ENCODE data around the gene SIDT1.

SIDT1 gene

DNA sequence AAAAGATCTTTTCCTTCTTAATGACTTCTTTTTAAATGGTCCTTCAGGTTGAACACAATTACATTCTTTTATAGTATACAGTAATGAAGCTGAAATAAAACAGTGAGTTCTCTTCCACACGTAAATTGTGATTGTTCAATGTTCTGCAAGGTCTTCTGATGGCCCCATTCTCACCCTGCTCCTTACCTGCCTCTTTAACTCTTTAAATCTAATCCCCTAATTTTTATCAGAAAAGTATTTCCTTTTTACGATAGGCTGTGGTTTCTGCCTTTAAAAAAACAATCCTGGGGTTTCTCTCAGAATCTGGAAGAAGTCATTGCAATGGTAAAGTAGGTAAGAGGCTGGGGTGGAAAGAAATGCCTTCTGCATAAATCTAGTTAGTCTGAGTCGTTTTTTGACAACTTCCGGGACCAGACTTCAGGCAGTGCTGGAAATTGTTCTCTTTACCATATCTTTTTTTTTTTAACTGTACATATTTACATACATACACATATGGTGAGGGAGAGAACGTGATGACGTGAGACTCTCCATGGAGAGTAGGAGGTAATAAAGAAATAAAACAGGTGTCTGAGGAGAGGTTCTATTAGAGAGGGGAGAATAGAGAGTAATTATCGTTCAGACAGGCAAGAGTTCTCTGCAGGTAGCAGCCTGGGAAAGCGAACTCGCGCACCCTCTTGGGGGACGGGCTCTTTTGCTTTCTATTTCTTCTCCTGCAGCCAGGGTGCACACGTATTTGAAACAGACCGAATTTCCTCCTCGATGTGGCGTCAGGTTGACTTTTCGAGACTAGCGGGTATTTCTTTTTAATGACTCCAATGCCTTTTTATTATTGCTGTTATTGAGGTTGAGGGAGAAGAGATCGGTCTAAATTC is at the start of gene SIDT1:
TSS of gene SIDT1 (plus strand) at position 730 of the 872 bp plus-strand sequence. CDS start 467 bp downstream, outside the sequence.
- DNase-seq (ENCODE audit: low read depth), result peak; percentile 50

DNA sequence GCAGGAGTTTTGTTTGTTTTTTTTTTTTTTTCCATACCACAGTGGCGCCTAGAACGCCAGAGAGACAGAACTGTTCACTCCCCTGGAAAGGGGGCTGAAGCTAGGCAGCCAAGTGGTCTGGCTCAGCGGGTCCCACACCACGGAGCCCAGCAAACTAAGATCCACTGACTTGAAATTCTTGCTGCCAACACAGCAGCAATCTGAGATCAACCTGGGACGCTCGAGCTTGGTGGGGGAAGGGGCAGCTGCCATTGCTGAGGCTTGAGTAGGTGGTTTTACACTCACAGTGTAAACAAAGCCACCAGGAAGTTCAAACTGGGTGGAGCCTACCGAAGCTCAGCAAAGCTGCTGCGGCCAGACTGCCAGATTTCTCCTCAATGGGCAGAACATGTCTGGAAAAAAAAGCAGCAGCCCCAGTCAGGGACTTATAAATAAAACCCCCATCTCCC is 47.2 kb upstream of the SIDT1 start:
- DNase-seq (ENCODE audit: low read depth), result no peak

DNA sequence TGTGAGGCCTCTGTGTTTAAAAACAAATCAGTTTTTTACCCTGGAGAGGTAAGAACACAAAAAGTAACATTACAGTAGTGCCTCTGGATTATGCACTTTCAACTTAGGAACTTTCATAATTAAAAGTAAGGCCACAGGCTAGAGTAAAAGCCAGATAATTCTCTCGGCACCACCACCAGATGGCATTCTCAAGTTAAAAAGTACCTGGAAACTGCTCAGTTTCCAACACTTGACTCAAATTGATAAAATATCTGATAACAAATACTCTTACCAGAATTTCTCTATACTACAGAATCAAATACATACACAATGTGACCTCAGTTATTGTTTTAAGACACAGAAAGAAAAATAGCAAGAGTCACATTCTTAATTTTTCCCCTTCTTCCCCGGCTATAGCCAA is 37.3 kb upstream of the SIDT1 start:
- no peak for DNase-seq (ENCODE audit: low read depth)

DNA sequence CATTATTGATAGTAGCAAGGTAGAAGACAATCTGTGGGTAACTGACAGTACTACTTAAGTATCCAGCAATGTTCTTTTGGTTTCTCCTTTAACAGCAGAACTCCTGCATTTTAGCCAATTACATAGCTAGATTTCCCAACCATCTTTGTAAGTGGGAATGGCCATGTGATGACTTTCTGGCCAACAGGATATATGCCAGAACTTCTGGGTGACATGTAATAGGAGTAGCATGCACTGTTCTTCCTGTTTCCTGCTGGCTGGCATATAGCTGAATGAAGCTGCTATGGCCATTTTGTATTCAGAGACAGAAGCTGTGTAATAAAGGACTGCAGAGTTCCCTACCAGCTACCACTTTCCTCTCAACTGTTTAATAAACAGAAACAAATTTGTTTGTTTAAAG is 35.4 kb upstream of the SIDT1 start:
- DNase-seq (ENCODE audit: low read depth), result no peak

DNA sequence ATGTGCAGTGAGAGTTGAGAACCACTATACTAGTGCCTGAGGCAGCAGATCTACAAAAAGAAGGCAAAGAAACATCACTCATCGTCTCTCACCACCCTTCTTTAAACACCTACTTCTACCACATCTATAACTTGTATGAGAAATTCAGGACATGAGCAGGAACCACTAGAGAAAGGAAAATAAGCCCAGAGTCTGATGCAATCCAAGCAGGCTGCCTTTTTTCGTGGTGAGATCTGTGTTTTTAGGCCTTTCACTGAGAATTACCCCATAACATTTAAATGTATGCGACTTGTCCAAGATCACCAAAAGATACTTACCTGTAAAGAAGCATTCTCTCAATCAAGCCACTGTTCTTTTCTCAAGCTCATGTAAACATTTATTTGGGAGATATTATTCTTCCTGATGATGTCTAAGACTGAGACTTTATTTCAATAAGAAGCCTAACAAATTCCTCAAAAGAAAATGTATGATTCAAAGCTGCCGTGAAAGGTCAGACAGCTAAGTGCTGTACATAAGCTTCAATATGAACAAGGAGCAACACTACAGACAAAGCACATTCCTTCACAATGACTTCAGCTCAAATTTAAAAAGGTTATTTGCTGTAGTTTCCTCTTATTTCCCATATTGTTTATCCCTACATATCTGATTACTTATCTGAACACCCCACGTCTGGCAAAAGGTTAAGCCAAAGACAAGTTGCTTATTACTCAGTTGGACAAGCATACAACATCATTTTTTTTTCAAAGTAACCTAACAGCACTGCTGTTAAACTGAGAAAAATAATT is 33.9 kb upstream of the SIDT1 start:
- DNase-seq (ENCODE audit: low read depth), result no peak

DNA sequence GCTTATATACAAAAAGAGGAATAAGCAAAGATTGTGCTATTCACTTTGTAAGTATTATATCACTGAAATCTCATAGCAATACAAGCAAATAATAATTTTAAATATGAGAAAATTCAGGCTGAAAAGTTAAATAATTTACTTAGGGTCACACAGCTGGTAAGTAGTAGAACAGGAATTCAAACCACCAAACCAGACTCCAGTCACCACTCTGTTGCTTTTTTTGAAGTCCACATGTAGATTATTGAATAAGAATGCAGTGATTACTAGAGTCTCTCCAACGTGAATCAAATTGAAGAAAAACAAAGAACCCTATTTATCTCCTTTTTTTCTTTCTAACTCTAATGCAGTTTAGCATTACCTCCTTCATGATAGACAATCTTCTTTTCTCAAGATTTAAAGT is 33.3 kb upstream of the SIDT1 start:
- DNase-seq (ENCODE audit: low read depth), result no peak

DNA sequence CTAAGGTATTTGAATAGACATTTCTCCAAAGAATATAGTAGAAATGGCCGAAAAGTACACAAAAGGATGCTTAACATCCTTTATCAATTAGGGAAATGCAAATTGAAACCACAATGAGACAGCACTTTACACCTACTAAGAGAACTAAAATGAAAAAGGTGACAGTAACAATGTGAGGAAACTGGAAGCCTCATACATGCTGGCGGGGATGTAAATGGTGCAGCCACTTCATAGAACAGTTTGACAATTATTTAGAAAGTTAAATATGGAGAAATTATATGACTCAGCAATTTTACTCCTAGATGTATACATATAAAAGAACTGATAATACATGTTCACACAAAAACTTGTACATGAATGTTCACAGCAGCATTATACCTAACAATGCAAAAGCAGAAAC is 30.8 kb upstream of the SIDT1 start:
- DNase-seq (ENCODE audit: low read depth), result no peak

DNA sequence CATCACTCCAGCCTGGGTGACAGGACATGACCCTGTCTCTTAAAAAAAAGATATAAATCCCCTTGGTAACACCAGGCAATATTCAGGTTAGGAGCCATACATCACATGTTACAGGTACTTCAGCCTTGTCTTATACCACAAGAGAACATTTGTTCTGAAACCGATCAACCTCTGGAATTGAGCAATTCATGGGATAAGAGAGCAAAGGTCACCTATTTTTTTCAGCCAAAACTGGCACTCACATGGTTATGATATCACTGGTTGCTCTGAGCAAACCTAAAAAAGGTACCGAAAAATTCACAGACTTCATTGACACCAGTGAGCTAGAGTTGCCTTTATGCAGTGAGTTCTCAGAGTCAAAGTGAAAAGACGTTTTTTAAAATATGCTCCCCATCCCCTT is 26.5 kb upstream of the SIDT1 start:
- DNase-seq (ENCODE audit: low read depth), result no peak

DNA sequence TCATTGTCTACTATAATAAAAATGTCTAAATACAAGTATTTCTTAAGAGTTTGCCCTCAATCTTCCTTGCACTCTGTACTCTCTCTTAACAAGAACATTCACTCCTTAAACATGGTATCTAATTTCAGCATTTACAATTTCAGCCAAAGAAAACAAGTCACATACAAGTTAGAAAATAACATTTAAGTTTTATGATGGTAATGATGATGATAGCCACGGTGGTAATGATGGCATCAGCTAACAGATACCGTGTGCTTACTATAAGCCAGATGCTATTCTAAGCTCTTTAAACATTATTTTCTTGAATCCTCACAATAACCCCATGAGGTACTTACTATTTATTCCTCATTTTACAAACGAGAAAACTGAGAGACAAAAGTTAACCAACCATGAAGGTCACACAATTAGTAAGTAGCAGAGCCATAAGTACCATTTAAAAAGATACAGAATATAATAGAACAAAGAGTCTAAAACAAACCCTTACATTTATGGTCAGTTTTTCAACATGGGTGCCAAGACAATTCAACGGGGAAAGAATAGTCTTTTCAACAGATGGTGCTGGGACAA is 24.8 kb upstream of the SIDT1 start:
- no peak for DNase-seq (ENCODE audit: low read depth)

DNA sequence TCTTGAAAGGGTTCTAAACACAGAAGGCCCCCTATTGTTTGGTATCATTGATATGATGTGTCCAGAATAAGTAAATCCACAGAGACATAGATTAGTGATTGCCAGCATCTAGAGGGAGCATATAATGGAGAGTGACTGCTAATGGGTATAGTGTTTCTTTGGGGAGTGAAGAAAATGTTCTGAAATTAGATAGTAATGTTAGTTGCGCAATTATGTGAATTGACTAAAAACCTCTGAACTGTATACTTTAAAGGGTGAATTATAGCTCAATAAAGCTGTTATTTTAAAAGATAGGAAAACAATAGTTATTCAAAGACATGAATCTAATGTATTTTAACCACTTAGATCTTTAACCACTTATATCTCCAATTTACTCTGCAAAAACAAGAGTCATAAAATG is 23.4 kb upstream of the SIDT1 start:
- no peak for DNase-seq (ENCODE audit: low read depth)

DNA sequence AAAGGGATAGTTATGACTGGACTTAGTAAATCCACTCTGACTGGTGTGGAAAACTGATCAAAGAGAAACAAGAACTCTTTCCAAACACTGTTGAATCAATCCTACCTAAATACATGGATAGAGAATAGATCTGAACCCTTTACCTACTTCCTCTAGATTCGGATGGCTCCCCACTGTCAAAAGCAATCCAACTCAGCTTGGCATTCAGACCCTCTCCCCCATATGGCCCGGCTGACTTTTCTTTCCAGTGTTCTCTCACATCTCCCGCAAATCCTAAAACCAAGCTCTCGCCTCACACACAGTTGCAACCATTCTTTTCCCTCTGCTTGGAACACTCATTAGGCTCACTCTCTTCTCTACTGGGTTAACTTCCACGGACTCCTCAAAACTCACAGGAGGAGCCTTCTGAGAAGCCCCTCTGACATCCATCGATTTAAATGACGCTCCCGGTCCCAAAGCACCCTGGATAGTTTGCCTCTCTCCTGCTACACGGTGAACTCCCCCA is 18.0 kb upstream of the SIDT1 start:
- no peak for DNase-seq (ENCODE audit: low read depth)

DNA sequence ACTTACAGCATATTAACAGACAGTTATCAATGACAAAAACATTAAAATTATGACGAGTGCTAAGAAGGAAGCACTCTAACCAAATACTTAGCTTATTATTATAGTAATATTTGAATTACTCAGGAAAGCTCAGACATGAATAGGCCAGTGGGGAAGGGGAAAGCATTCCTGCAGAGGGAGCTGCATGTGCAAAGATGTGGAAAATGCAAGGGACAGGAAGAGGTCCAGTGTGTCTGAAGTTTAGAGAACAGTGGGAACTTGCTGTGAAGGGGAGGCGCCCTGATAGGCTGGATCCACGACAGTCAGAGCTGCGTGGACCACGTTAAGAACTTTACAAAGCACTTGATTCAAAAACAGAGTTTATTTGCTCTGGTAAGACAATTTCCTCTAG is 16.2 kb upstream of the SIDT1 start:
- DNase-seq (ENCODE audit: low read depth), result no peak

DNA sequence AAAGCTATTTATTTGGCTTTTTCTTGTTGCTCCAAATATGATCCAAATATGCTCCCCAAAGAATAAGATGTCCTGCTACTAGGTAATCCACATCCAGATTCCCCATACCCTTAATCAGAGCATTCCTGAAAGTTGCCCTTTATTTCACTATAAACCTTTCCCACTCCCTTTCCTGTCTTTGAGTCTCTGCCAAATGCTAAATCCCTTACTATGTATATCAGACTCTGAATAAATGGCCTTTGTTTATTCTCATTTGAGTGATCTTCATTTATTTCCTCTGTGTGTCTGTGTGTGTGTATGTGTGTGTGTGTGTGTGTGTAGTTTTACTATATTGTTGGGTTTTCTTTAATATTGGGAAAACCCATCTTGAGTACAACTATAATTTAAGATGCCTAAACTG is 10.4 kb upstream of the SIDT1 start:
- DNase-seq (ENCODE audit: low read depth), result no peak

DNA sequence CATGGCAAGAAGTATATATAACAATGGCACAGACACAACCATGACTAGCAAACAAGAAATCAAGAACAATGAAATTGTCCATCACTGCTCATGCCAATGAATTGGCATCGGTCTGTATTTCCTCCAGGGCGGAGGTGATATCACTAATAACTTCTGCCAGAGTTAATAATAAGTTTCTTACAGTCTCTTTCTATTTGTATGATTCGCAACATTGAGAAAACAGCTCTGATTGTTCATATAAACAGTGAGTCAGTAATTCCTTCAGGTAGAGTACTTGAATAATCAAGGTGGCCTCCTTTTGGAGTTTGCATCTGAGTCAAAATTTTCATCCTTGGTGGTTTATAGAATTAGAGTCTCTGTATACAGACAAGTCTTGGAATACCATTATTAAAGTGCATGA is 9.1 kb upstream of the SIDT1 start:
- no peak for DNase-seq (ENCODE audit: low read depth)

DNA sequence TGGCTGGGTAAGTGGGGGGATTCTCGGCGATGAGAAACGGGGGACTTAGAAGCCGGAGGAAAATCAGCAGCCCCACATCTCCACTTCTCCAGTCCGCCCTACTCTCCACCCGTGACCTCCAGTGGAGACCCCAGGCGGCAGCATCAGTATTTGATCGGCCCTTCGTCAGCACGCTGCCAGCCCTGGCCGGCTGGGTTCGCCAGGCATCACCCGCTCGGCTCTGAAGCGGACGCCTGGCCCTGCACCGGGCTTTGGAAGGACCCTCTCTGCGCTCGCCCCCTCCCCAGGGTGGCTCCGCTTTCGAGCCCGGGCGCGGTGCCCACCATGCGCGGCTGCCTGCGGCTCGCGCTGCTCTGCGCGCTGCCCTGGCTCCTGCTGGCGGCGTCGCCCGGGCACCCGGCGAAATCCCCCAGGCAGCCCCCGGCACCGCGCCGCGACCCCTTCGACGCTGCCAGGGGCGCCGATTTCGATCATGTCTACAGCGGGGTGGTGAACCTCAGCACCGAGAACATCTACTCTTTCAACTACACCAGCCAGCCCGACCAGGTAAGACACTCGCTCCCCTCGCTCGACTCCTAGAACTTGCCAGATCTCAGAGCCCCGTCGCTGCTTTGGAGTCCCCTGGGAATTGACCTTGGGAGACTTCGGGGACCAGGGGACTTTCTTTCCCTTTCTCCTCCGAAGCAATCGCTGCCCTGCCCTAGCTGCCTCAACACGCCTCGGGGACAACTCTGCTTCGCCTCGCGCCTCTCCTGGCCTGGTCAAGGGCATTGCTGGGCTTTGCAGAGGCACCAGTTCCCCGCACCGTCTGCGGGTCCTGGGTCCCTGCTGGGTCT is 561 bp downstream of the SIDT1 start:
- DNase-seq (ENCODE audit: low read depth), result peak; percentile 15

DNA sequence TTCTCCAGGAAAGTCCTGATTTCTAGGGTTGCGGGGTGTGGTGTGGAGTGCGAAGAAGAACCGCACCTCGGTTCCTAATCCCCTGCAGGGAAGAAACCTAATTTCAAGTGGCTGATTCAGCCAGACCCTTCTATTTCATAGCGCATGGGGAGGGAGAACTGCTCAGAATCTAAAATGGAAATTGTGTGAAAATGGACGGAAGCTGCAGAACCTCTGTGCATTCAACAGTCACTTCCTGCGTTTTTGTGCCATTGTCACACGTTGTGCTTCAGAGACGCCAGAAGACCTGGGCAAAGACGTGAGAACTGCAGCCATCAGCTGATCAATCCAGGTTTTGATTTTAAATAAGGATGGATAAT is 1.2 kb downstream of the SIDT1 start:
- no peak for DNase-seq (ENCODE audit: low read depth)

DNA sequence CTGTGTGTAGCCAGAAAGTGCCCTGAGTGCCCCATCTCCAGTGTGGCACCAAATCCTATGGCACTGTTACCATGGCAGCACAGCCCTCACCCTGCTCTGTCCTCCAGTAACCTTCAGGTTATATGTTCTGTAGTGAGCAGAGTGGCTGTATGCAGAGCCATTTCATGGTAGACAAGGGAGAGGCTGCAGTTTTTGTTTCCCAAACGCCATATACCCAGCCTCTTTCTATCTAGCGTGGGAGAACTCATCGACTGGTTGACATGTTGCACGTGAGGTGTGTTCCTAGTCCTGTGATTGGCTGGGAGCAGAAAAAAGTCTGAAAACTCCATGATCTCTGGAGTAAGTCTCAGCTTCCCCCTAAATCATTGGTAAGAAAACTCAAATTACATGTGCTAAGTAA is 2.0 kb downstream of the SIDT1 start:
- no peak for DNase-seq (ENCODE audit: low read depth)

DNA sequence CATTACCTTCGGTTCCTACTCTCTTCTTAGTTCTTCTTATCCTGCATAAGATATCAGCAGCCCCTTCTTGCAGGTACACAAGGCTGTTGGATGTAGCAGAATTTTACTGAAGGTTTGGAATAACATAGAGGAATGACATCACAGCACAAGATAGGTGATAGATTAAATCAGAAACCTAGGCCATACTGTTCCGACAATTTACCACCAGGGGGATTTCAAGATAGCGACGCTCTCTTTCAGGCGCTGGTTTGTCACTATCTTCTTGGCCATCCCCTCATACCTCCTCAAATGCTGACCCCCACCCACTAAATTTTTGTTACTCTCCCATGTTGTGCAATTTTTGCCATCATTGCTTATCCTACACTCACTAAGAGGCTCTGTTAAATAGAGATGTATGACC is 3.5 kb downstream of the SIDT1 start:
- no peak for DNase-seq (ENCODE audit: low read depth)

DNA sequence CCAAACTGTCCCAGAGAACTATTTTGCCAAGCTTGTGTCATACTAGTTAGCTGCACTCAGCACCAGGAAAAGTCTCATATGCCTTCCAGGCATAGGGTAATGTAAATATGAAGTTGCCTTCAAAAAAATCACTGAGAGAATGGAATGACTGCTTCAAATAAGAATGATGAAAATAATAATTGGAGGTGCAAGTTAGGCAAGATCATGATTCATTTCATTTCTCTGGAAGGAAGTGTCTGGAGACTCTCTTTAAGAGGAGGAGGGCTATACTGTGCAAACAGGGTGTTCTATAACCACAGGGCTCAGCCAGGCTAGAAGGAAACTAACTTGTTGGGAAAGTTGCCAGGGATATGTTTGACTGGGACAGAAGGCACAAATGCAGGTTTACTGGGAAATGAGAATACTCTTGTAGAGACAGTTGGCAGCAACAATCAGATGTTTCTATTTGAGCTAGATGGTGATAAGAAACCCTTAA is 4.3 kb downstream of the SIDT1 start:
- no peak for DNase-seq (ENCODE audit: low read depth)

DNA sequence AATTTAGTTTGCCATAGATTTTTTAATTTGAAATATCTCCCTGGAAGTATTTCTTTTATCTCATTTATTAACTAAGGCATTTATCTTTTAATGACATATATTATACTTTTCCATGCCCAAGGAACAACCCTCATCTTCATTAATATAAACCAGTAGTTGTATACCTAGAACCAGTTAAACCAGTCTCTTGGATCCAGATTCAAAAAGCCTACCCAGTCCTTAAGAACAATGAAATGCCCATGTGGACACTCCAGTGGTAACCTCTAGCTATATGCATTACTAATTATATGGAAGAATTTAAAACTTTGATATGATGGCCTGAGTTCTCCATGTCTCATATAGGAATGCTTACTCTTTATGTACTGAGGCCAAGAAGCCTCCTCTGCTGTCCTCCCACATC is 4.8 kb downstream of the SIDT1 start:
- DNase-seq (ENCODE audit: low read depth), result no peak

DNA sequence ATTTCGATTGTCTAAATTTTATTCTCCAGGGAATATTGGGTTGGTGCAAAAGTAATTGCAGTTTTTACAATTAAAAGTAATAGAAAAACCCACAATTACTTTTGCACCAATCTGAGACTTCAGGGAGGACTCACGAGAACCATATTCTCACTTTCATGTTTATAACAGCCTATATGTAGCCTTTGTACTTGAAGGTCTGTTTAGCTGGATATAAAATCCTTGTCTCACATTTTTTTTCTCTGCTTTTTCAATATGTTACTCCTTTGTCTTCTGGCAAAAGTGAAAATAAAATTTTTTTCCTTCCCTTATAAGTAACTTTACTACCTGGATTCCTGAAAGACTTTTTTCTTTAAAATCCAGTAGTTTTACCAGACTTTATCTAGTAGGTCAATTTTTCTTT is 9.2 kb downstream of the SIDT1 start:
- no peak for DNase-seq (ENCODE audit: low read depth)

DNA sequence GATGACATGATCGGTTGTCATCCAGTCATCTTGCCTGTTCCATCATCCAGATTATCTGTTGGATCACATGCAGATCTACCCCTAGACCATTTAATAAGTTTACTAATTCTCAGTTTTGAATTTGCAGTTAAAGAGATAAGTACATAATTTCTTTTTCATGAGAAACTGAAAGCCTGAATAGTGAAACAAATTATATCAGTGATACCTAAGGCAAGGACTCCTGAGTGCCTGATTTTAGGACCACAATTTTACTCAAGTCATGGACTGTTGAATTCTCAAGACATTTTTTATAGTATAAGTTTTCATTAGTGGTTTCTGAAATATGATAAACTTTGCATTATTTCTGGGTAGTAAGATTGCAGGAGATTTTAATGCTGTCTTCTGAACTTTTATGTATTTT is 13.2 kb downstream of the SIDT1 start:
- DNase-seq (ENCODE audit: low read depth), result no peak
